ENCODE data around the gene PDZD7. TPM values are rescaled to one million over a fixed set of nuclear protein-coding genes. Genes with fewer than 3 reads are reported as not detected.
A peak's percentile ranks its signal among the peaks of the same experiment; 100 is the strongest.
"Not testable (repeated sequence)": the region's sequence is repeated elsewhere in the genome, so short reads cannot be mapped to it uniquely, and the experiment has no call there.

PDZD7 gene
- total RNA-seq, 1 donor from 2014 or later = 0.48 TPM

- no peak for DNase-seq (ENCODE audit: low spot score)
Observed at GRCh38 chr10:100983868-100984671, 46.9 kb downstream of the PDZD7 start.

- DNase-seq (ENCODE audit: low spot score) = no peak
Observed at GRCh38 chr10:100982916-100983830, 47.8 kb downstream of the PDZD7 start.

DNA sequence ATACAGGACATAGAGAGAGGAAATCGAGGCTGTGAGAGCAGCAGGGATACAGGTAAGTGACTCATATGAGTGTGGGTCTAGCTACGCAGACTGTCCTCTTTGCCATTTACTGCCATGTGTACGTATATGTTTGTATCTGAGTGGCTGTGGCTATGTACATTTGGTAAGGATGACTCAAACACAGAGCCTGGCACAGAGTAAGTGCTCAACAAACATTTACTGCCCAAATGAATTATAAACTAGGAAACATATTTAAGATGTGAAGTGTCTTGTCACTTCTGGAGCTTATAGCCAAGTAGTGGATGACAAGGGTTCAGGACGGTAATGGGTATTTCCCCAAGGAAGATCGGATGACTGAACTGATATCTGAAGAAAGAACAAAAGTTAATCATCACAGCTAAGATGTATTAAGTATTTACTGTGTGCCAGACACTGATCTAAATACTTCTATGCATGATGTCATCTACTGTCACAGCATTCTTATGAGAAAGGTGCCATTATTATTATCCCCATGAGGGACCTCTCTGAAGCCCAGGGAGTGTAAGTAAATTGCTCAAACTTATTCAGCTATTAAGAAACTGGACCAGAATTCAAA is 49.7 kb downstream of the PDZD7 start:
- DNase-seq (ENCODE audit: low spot score) = no peak

DNA sequence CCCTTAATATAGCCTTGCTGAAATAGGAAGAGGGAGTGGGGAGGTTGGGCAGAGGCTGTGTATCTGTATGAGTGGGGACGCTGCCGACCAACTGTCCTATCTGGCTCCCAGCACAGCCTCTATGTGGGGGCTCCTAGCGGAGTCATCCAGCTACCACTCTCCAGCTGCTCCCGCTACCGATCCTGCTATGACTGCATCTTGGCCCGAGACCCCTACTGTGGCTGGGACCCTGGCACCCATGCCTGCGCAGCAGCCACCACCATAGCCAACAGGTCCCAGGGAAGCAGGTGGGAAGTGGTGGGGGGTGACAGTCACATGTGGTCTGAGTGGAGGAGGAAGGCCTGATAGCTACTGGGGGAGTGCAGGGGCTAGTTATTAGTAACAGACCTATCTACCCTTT is 50.2 kb downstream of the PDZD7 start:
- DNase-seq (ENCODE audit: low spot score) = no peak

DNA sequence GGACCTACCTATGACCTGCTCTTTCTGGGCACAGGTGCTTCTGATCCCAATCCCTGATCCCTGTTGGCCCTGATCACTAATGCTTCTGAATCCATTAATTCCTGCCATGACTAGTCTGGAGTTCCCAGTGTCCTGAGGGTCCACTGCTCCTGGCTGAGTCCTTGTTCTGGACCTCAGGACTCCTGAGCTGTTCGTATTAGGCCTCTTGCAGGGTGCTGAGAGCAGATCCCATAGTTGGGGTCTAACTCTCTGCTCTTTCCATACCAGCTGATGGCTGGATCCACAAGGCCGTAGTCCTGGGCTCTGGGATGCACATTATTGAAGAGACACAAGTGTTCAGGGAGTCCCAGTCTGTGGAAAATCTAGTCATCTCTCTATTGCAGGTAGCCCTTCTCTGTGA is 50.6 kb downstream of the PDZD7 start:
- DNase-seq (ENCODE audit: low spot score) = no peak

- no peak for DNase-seq (ENCODE audit: low spot score)
Observed at GRCh38 chr10:100979791-100980272, 51.1 kb downstream of the PDZD7 start.

DNA sequence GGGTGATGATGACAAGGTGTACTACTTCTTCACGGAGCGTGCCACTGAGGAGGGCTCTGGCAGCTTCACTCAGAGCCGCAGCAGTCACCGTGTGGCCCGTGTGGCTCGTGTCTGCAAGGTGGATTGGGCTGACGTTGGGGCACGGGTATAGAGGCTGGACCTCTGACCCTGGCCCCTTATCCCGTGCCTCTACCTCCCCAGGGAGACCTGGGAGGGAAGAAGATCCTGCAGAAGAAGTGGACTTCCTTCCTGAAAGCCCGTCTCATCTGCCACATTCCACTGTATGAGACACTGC is 52.1 kb downstream of the PDZD7 start:
- DNase-seq (ENCODE audit: low spot score) = no peak

DNA sequence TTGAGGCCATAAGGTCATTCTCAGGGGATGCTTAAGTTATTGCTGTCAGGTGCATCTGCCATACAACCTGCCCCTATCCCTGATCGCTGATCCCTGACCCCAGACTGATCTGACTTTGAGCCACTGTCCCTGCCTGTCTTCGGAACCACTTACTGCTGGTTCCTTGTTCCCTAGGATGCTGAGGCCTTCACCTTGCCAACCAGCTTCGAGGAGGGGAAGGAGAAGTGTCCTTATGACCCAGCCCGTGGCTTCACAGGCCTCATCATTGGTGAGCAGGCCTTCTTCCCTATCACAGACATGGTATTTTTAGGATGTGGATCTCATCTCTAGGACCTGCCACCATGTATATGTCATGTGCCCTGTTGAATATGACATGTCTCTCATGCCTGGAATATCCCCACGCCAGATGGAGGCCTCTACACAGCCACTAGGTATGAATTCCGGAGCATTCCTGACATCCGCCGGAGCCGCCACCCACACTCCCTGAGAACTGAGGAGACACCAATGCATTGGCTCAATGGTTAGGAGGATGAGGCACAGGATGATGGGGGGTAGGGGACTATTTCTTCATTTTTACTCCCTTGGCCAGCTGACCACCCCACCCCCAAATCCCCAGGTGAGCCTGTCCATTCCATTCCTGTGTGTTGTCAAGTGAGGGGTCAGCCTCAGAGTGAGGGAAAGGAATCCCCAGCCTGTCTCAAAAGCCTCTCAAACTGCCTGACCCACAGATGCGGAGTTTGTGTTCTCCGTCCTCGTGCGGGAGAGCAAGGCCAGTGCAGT is 52.6 kb downstream of the PDZD7 start:
- DNase-seq (ENCODE audit: low spot score) = no peak

- DNase-seq (ENCODE audit: low spot score) = no peak
Observed at GRCh38 chr10:100977436-100977835, 53.5 kb downstream of the PDZD7 start.

DNA sequence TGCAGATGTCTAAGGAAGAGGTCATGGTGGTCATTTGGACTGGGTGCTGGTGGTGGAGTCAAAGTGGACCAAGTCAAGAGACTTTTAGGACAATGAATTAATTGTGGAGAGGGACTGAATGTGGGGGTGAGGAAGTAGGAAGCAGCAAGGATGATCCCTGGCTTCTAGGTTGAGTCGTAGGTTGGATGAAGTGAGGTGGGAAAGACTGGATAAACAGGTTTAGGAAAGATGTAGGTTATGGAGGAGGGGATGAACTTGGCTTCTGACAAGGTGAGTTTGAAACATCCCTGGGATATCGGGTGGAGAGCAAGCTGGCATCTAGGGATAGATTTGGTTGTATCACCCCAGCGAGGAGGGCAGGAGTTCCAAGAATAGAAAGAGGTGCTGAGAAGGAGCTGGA is 54.0 kb downstream of the PDZD7 start:
- no peak for DNase-seq (ENCODE audit: low spot score)

DNA sequence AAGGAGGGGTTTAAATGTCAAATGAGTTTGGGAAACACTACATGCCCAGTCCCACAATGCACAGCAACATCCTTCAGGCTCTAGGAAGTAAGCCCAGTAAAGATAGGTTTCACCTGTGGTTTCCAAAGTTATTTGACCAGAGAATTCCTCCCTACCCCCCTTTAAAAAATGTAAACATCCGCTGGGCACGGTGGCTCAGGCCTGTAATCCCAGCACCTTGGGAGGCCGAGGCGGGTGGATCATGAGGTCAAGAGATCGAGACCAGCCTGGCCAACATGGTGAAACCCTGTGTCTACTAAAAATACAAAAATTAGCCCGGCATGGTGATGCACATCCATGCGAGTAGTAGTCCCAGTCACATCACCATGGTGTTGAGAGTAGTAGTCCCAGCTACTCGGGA is 55.5 kb downstream of the PDZD7 start:
- DNase-seq (ENCODE audit: low spot score) = not testable (repeated sequence)

DNA sequence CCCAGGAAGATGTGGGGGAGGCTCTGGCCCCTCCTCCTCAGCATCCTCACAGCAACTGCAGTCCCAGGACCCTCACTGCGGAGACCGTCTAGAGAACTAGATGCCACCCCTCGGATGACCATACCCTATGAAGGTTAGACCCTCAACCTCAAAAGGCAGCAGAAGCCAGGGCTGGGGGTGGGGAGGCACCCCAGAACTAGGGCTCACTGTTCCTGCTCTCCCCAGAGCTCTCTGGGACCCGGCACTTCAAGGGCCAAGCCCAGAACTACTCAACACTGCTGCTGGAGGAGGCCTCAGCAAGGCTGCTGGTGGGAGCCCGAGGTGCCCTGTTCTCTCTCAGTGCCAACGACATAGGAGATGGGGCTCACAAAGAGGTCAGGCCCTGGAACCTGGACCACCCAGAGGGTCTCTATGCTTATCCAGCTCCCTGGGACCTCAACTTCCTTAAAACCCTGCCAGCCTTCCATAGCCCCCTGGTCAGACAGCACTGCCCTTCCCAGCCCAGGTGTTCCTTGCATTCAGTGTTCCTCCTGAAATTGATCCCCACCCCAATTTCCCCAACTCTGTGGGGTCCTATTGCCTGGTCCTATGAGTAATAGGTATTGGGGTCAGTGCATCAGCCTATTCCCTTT is 57.9 kb downstream of the PDZD7 start:
- DNase-seq (ENCODE audit: low spot score) = no peak

- DNase-seq (ENCODE audit: low spot score) = no peak
Observed at GRCh38 chr10:100972115-100972903, 58.6 kb downstream of the PDZD7 start.

GRCh38 chr10:100970914-100971811 is 59.8 kb downstream of the PDZD7 start:
- no peak for DNase-seq (ENCODE audit: low spot score)

DNA sequence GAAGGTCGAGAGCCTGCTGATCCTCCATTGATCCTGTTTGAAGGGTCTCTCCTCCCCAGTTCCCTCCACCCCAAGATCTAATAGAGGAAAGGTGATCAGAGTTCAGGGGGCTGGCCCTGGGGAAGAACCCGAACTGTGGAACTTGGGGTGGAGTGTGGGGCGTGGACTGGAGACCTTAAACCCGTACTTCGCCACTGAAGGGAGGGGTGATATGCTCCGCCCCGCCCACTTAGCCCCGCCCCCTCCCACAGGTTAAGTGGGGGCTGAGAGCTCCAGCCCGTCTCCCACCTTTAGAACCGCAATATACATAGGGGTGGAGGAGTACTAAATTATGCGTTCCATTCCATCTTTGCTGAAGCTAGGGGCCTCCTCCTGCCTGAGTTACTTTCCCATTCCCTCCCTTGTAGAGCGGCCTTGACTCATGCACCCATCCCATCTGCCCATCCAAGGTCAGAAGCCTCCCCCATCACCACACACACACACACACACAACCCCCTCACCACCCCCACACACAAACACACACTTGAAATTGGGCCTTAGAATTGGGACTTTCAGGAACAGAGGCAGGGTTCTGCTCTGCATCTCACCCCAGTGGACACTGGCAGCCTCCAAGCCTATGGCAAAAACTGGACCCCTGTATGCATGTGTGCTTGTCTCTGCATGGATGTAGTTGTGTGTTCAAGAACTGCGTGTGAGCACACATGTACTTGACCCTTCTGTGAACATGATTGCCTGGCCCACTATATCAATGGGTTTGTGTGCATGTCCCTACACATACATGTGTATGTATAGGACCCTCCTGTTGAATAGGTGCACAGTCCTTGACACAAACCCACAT is 60.6 kb downstream of the PDZD7 start:
- no peak for DNase-seq (ENCODE audit: low spot score)

- peak; percentile 17 for DNase-seq (ENCODE audit: low spot score)
Observed at GRCh38 chr10:100969187-100970075, 61.5 kb downstream of the PDZD7 start, which contains the start of gene SEMA4G. Gene SEMA4G, plus strand, starts transcription at chr10:100969504. Its CDS starts 3,409 bp downstream, at chr10:100972913.

- no peak for DNase-seq (ENCODE audit: low spot score)
Observed at GRCh38 chr10:100968863-100969186, 62.1 kb downstream of the PDZD7 start.
